ENCODE results near the gene CXXC4.

CXXC4 gene

GRCh38 chr4:104424475-104424941, 70.2 kb downstream of the CXXC4 start:
- no peak for DNase-seq (ENCODE audit: low read depth in 2 of 2, low spot score in 1 of 2)

- no peak for DNase-seq (ENCODE audit: low read depth in 2 of 2, low spot score in 1 of 2)
These were observed 73.1 kb downstream of the CXXC4 start for GRCh38 chr4:104421566-104421965.

- no peak for DNase-seq (ENCODE audit: low read depth in 2 of 2, low spot score in 1 of 2)
These were observed 73.9 kb downstream of the CXXC4 start for GRCh38 chr4:104420766-104421165.
